Smooth muscle cell (in vitro differentiated cells): ENCODE results near the gene NECTIN1. TPM values are rescaled to one million over a fixed set of nuclear protein-coding genes. Genes with fewer than 3 reads are reported as not detected.

Source experiments
- DNase-seq: peaks from one replicate; lab custom pipeline; 2025; ENCODE audit not compliant: unreplicated experiment; lab: John Stamatoyannopoulos, UW
- H2AFZ ChIP-seq: fragments of 200-600 bp; sonication (generic); 2 replicates; pipeline ENCODE4 v1.6.0; 2016; ENCODE audit warnings: antibody characterized with exemption, low read depth, mild to moderate bottlenecking
- H3F3A ChIP-seq: fragments of 200-600 bp; sonication (generic); 2 replicates; pipeline ENCODE4 v1.6.0; 2017; ENCODE audit warnings: antibody characterized with exemption, low read depth
- H3K27ac ChIP-seq: fragments of 200-600 bp; sonication (generic); 2 replicates; pipeline ENCODE4 v1.5.1; 2016; ENCODE audit warnings: low read depth, mild to moderate bottlenecking
- H3K27me3 ChIP-seq: fragments of 200-600 bp; sonication (generic); 2 replicates; pipeline ENCODE4 v1.6.1; 2016; ENCODE audit warnings: low read depth, mild to moderate bottlenecking
- H3K36me3 ChIP-seq: fragments of 200-600 bp; sonication (generic); 2 replicates; pipeline ENCODE4 v1.5.1; 2016; ENCODE audit warnings: low read depth
- H3K4me1 ChIP-seq: fragments of 200-600 bp; sonication (generic); 2 replicates; pipeline ENCODE4 v1.5.1; 2016; ENCODE audit warnings: low read depth
- H3K4me2 ChIP-seq: fragments of 200-600 bp; sonication (generic); 2 replicates; pipeline ENCODE4 v1.6.0; 2016; ENCODE audit warnings: mild to moderate bottlenecking
- H3K4me3 ChIP-seq: fragments of 200-600 bp; sonication (generic); 2 replicates; pipeline ENCODE4 v1.5.1; 2016; ENCODE audit warnings: mild to moderate bottlenecking
- H3K79me2 ChIP-seq: fragments of 200-600 bp; sonication (generic); 2 replicates; pipeline ENCODE4 v1.6.0; 2016; ENCODE audit warnings: low read depth, mild to moderate bottlenecking
- H3K9ac ChIP-seq: fragments of 200-600 bp; sonication (generic); 2 replicates; pipeline ENCODE4 v1.6.0; 2016; ENCODE audit warnings: low read depth
- H3K9me3 ChIP-seq: fragments of 200-600 bp; sonication (generic); replicated peaks from 2 replicates; pipeline ENCODE4 v1.5.1; 2016; ENCODE audit warnings: low read depth
- H4K20me1 ChIP-seq: fragments of 200-600 bp; sonication (generic); 2 replicates; pipeline ENCODE4 v1.6.0; 2016; ENCODE audit warnings: low read depth
- WGBS: methylation state at CpG from one replicate; pipeline ENCODE4 v1.1.7; 2016; ENCODE audit warnings: low lambda C conversion rate; 5-methylcytosine and 5-hydroxymethylcytosine counted together
- polyA plus RNA-seq: library from polyadenylated mRNA; unstranded; fragments of >200 nt; fragmentation: Nextera tagmentation; extraction: Ambion mirVana; gene quantifications from 2 replicates; pipeline ENCODE4 v1.2.1, GENCODE V29; 2016
- total RNA-seq: library from RNA; depleted of rRNA; stranded (reverse); fragments of >200 nt; gene quantifications from 2 replicates; pipeline ENCODE4 v1.2.3, GENCODE V29; 2014
- TF ChIP-seq, protein P1 (sequence below): fragments of 200-600 bp; sonication (generic); IDR thresholded peaks from 2 replicates; pipeline ENCODE4 v1.5.1; 2017; ENCODE audit warnings: borderline replicate concordance, mild to moderate bottlenecking, antibody characterized with exemption; ENCODE audit not compliant: insufficient read depth, poor library complexity, severe bottlenecking

NECTIN1 gene
- total and polyA plus RNA-seq, 2 experiments from 2014 or later, result 4.9 to 10.1 TPM

DNA sequence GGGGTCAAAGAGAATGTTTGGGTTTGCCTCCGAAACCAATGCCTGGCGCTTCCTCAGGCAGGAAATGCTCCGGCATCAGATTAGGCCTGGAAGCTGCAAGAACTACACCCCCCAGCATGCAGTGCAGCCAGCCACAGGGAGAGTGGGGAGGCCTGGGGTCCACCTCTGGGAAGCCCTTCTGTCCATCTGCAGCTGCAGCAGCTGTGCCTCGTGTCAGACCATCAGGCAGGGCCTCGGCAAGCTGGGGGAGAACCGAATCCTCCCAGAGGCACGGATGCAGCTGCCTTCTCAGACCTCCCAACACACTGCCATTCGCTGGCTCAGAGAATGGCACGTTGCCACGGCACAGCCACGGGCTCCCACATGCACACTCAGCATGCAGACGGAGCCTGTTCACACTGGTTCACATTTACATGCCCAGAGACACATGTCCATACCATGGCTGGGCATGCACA, 57.4 kb downstream of the NECTIN1 start:
- no peak overlapping the region for H2AFZ ChIP-seq
- H3K9me3 ChIP-seq, result no peaks in the 10 kb centered on the region
- no peaks in the 10 kb centered on the region for H4K20me1 ChIP-seq
- H3K4me2 ChIP-seq, result no peak overlapping the region
- no peak overlapping the region for H3K9ac ChIP-seq
- 83% methylated on average over 12 of the region's 12 CpGs for WGBS
- no peak for DNase-seq
- H3K27me3 ChIP-seq, result no peaks in the 10 kb centered on the region
- no peaks in the 10 kb centered on the region for H3K4me1 ChIP-seq
- no peak overlapping the region for H3K4me3 ChIP-seq
- TF ChIP-seq, protein P1, sequence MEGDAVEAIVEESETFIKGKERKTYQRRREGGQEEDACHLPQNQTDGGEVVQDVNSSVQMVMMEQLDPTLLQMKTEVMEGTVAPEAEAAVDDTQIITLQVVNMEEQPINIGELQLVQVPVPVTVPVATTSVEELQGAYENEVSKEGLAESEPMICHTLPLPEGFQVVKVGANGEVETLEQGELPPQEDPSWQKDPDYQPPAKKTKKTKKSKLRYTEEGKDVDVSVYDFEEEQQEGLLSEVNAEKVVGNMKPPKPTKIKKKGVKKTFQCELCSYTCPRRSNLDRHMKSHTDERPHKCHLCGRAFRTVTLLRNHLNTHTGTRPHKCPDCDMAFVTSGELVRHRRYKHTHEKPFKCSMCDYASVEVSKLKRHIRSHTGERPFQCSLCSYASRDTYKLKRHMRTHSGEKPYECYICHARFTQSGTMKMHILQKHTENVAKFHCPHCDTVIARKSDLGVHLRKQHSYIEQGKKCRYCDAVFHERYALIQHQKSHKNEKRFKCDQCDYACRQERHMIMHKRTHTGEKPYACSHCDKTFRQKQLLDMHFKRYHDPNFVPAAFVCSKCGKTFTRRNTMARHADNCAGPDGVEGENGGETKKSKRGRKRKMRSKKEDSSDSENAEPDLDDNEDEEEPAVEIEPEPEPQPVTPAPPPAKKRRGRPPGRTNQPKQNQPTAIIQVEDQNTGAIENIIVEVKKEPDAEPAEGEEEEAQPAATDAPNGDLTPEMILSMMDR, result no peak
- H3F3A ChIP-seq, result no peaks in the 10 kb centered on the region
- H3K79me2 ChIP-seq, result no peaks in the 10 kb centered on the region
- H3K36me3 ChIP-seq, result no peaks in the 10 kb centered on the region
- no peak overlapping the region for H3K27ac ChIP-seq

DNA sequence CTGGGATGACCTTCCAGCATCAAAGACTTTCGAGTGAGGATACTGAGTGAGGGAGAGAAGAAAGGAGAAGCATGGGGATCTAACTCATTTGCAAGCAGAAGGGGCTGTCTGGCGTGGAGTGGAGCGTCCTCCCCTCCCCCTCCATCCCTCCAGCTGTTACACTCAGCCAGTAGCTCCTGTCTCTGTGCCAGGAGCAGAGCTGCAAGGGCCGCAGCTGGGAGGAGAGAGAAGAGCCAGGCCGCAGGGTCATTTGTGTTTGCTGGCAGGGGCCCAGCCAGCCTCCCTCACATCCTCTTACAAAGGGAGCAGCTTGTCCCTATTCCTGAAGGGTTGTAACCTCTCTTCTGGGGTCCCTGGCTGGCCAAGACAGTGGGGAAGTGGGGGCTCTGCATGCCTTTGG, 57.9 kb downstream of the NECTIN1 start:
- Histone ChIP-seq H3K79me2 (no peaks in the 10 kb centered on the region), H3K36me3 (no peaks in the 10 kb centered on the region), H2AFZ (no peak overlapping the region), H3K27me3 (no peaks in the 10 kb centered on the region), H4K20me1 (no peaks in the 10 kb centered on the region), H3F3A (no peaks in the 10 kb centered on the region), H3K9ac (no peak overlapping the region), H3K4me2 (no peak overlapping the region), H3K9me3 (no peaks in the 10 kb centered on the region), H3K4me3 (no peak overlapping the region), H3K4me1 (no peaks in the 10 kb centered on the region), H3K27ac (no peak overlapping the region)
- TF ChIP-seq, protein P1, result no peak
- DNase-seq, result no peak
- 71% methylated on average over 5 of the region's 5 CpGs for WGBS

DNA sequence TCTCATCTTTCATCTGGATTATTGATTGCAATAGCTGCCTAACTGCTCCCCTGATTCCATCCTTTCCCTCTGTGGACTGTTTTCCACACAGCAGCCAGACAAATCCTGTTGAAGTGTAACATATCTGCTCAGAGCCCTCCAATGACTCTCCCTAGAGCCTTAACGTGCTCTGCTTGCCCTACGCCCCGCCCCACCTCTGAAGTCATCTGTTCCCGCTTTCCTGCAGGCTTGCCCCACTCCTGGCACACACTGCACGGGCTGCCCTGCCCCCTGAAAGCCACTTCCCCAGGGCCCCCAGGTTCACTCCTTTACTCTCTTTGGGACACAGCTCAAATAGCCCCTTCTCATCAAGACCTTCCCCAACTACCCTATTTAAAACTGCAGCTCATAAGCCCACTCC, 59.5 kb downstream of the NECTIN1 start:
- Histone ChIP-seq H3F3A (no peaks in the 10 kb centered on the region), H3K27me3 (no peaks in the 10 kb centered on the region), H3K36me3 (no peaks in the 10 kb centered on the region), H3K9me3 (no peaks in the 10 kb centered on the region), H3K9ac (no peak overlapping the region), H3K4me3 (no peak overlapping the region), H2AFZ (no peak overlapping the region), H3K4me2 (no peak overlapping the region), H3K27ac (no peak overlapping the region), H4K20me1 (no peaks in the 10 kb centered on the region), H3K4me1 (no peaks in the 10 kb centered on the region), H3K79me2 (no peaks in the 10 kb centered on the region)
- WGBS, result 89% methylated on average over 5 of the region's 5 CpGs
- TF ChIP-seq, protein P1, result no peak
- DNase-seq, result no peak

DNA sequence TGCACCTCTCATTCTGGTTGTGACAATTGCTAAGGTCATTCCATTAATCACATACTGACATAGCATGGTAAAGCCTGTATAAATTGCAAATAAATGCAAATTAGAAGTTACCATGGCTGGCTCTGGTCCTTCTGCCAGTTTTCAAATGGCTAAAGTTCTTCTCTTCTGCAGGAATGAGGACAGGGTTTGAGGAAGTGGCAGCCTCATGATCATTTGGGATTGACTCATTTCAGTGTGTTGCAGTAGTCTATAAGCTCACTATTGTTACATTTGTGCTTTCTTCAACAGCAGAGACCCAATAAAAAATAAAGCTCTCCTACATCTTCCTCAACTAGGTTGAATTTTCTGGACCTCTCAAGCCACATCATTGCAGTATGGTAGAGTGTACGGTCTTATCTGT, 60.3 kb downstream of the NECTIN1 start:
- no peaks in the 10 kb centered on the region for H3K27me3 ChIP-seq
- no peaks in the 10 kb centered on the region for H3K9me3 ChIP-seq
- TF ChIP-seq, protein P1, result no peak
- no peaks in the 10 kb centered on the region for H3F3A ChIP-seq
- H3K27ac ChIP-seq, result no peak overlapping the region
- H3K4me2 ChIP-seq, result no peak overlapping the region
- no peak overlapping the region for H3K4me3 ChIP-seq
- no peak overlapping the region for H3K9ac ChIP-seq
- no peaks in the 10 kb centered on the region for H4K20me1 ChIP-seq
- H2AFZ ChIP-seq, result no peak overlapping the region
- H3K79me2 ChIP-seq, result no peaks in the 10 kb centered on the region
- 77% methylated on average over 1 of the region's 1 CpG for WGBS
- no peaks in the 10 kb centered on the region for H3K4me1 ChIP-seq
- DNase-seq, result no peak
- no peaks in the 10 kb centered on the region for H3K36me3 ChIP-seq
